ENCODE measurements around the gene RMDN3. TPM values are rescaled to one million over a fixed set of nuclear protein-coding genes. Genes with fewer than 3 reads are reported as not detected.

Gene RMDN3
- total and polyA plus RNA-seq, 2 of the 13 experiments (the other 11 are each of a cell fraction or from before 2014, with no cell fraction given), result 16.8 to 19.5 TPM

- peak in 1 of 2 experiments; percentile 84; a peak in 2 of 4 replicates for TF ChIP-seq EP300 (IDR thresholded peaks at IDR 0.05; ENCODE audit: low read depth in 2 of 2, low read length in 2 of 2)
- TF ChIP-seq EP300 (CRISPR knock-in tag; IDR thresholded peaks at IDR 0.05; ENCODE audit: borderline replicate concordance), result peak; percentile 45
- TF ChIP-seq ZNF589 (CRISPR knock-in tag; conservative IDR thresholded peaks at IDR 0.05), result no peak
- TF ChIP-seq MBNL3 (CRISPR knock-in tag; conservative IDR thresholded peaks at IDR 0.05), result no peak
- no peak for TF ChIP-seq ZFP36L2 (CRISPR knock-in tag; IDR thresholded peaks at IDR 0.05)
- no peak for TF ChIP-seq AGO1 (IDR thresholded peaks at IDR 0.05; ENCODE audit: low read depth, low read length, poor library complexity, severe bottlenecking)
- TF ChIP-seq JUN (CRISPR knock-in tag; IDR thresholded peaks at IDR 0.05), result peak; percentile 31; the same call in 1 of the 2 replicates
- TF ChIP-seq HNF4A (CRISPR knock-in tag; IDR thresholded peaks at IDR 0.05), result peak; percentile 92
- TF ChIP-seq HOXA5 (CRISPR knock-in tag; IDR thresholded peaks at IDR 0.05), result no peak
- TF ChIP-seq FOXO1 (CRISPR knock-in tag; IDR thresholded peaks at IDR 0.05), result peak; percentile 85
- TF ChIP-seq MXD4 (CRISPR knock-in tag; IDR thresholded peaks at IDR 0.05), result no peak
- TF ChIP-seq STAT6 (CRISPR knock-in tag; IDR thresholded peaks at IDR 0.05; ENCODE audit: borderline replicate concordance), result no peak
- no peak for TF ChIP-seq SNAPC2 (CRISPR knock-in tag; IDR thresholded peaks at IDR 0.05)
- TF ChIP-seq ZIK1 (CRISPR knock-in tag; IDR thresholded peaks at IDR 0.05; ENCODE audit: borderline replicate concordance, low read depth), result no peak
- TF ChIP-seq SOX13 (IDR thresholded peaks at IDR 0.05), result 0 out of 2 replicates have a peak, but pooled peaks have one; percentile 55
- TF ChIP-seq SOX13 (CRISPR knock-in tag; conservative IDR thresholded peaks at IDR 0.05 in 1 of 2, IDR thresholded peaks at IDR 0.05 in 1 of 2), result peak in 1 of 2 experiments; percentile 92; a peak in 2 of 4 replicates
- TF ChIP-seq ARID2 (CRISPR knock-in tag; IDR thresholded peaks at IDR 0.05; ENCODE audit: borderline replicate concordance), result no peak
- TF ChIP-seq FLYWCH1 (CRISPR knock-in tag; IDR thresholded peaks at IDR 0.05), result no peak
- TF ChIP-seq ATM (IDR thresholded peaks at IDR 0.05; ENCODE audit: borderline replicate concordance), result no peak
- TF ChIP-seq ZNF101 (CRISPR knock-in tag; IDR thresholded peaks at IDR 0.05; ENCODE audit: borderline replicate concordance, low read depth), result no peak
- TF ChIP-seq ZNF251 (CRISPR knock-in tag; IDR thresholded peaks at IDR 0.05), result no peak
- TF ChIP-seq CREB1 (IDR thresholded peaks at IDR 0.05), result peak; percentile 71
- peak; percentile 87 for TF ChIP-seq CREB1 (CRISPR knock-in tag; IDR thresholded peaks at IDR 0.05)
- no peak for TF ChIP-seq SAFB2 (CRISPR knock-in tag; IDR thresholded peaks at IDR 0.05; ENCODE audit: borderline replicate concordance, low read depth)
- no peak for TF ChIP-seq ZNF451 (CRISPR knock-in tag; IDR thresholded peaks at IDR 0.05)
- TF ChIP-seq TBP (CRISPR knock-in tag; IDR thresholded peaks at IDR 0.05), result no peak
- peak; percentile 72 for TF ChIP-seq BCL6 (CRISPR knock-in tag; IDR thresholded peaks at IDR 0.05)
- no peak for TF ChIP-seq ZNF260 (CRISPR knock-in tag; IDR thresholded peaks at IDR 0.05; ENCODE audit: borderline replicate concordance, low read depth)
- TF ChIP-seq FOXP1 (IDR thresholded peaks at IDR 0.05), result no peak
- peak; percentile 43; the same call in 1 of the 2 replicates for TF ChIP-seq FOXP1 (CRISPR knock-in tag; IDR thresholded peaks at IDR 0.05)
- TF ChIP-seq NFE2 (CRISPR knock-in tag; IDR thresholded peaks at IDR 0.05), result peak; percentile 63; the same call in 1 of the 2 replicates
- 0 out of 2 replicates have a peak, but pooled peaks have one; percentile 41 for TF ChIP-seq KAT7 (CRISPR knock-in tag; IDR thresholded peaks at IDR 0.05; ENCODE audit: borderline replicate concordance)
Measured at GRCh38 chr15:40793216-40793989, 38.3 kb upstream of the RMDN3 start (continued).

Measured in HepG2 (cell line).